ENCODE results near the gene COX19. TPM values are rescaled to one million over a fixed set of nuclear protein-coding genes. Genes with fewer than 3 reads are reported as not detected.

Gene COX19
- total RNA-seq, 2 donors from 2014 or later = 2.8 to 5.5 TPM

DNA sequence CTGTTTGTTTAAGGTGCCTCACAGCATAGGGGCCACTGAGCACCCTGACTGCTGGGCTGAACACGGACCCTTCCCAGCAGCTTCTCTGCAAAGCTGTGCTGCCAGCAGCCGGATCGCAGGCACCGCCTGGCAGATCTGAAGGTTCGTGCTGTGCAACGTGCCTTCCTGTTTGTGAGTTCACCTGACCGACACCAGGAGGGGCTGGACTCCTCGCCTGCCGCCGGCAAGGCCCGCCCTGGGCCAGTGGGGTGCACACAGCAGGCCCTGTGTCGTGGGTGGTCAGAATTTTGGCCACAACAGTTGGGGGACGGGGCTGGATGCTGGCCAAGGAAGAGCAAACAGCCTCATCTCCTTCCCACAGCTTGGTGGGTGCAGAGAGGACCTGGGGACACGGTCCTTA lies 20.2 kb upstream of the COX19 start:
- H3K36me3 ChIP-seq = peaks cover 5% of the 10 kb centered on the region
- no peaks in the 10 kb centered on the region for H3K9me3 ChIP-seq
- no peaks in the 10 kb centered on the region for H3K27me3 ChIP-seq
- no peak for TF ChIP-seq CTCF (IDR thresholded peaks at IDR 0.05)
- H3K4me1 ChIP-seq = peaks cover 0 to 10% of the 10 kb centered on the region in 2 donors
- no peak overlapping the region for H3K4me3 ChIP-seq
- DNase-seq (ENCODE audit: low spot score) = no peak
- no peak overlapping the region for H3K27ac ChIP-seq

GRCh38 chr7:994592-995308 lies 19.4 kb upstream of the COX19 start:
- peaks cover 0 to 10% of the 10 kb centered on the region in 2 donors for H3K4me1 ChIP-seq
- H3K9me3 ChIP-seq = no peaks in the 10 kb centered on the region
- no peak for TF ChIP-seq CTCF (IDR thresholded peaks at IDR 0.05)
- H3K27ac ChIP-seq = no peak overlapping the region
- no peak overlapping the region for H3K4me3 ChIP-seq
- H3K36me3 ChIP-seq = peaks cover 3% of the 10 kb centered on the region
- no peaks in the 10 kb centered on the region for H3K27me3 ChIP-seq
- no peak for DNase-seq (ENCODE audit: low spot score)

GRCh38 chr7:992709-993607 lies 17.6 kb upstream of the COX19 start:
- H3K4me1 ChIP-seq = peaks cover 0 to 19% of the 10 kb centered on the region in 2 donors
- no peak overlapping the region for H3K4me3 ChIP-seq
- no peaks in the 10 kb centered on the region for H3K9me3 ChIP-seq
- DNase-seq (ENCODE audit: low spot score) = peak; percentile 93
- H3K27ac ChIP-seq = no peak overlapping the region
- TF ChIP-seq CTCF (IDR thresholded peaks at IDR 0.05) = peak; percentile 99 to 100
- H3K36me3 ChIP-seq = no peaks in the 10 kb centered on the region
- no peaks in the 10 kb centered on the region for H3K27me3 ChIP-seq

- no peaks in the 10 kb centered on the region for H3K27me3 ChIP-seq
- no peak for DNase-seq (ENCODE audit: low spot score)
- H3K36me3 ChIP-seq = no peaks in the 10 kb centered on the region
- no peaks in the 10 kb centered on the region for H3K9me3 ChIP-seq
- H3K4me3 ChIP-seq = no peak overlapping the region
- H3K4me1 ChIP-seq = peaks cover 0 to 19% of the 10 kb centered on the region in 2 donors
- TF ChIP-seq CTCF (IDR thresholded peaks at IDR 0.05) = no peak
- no peak overlapping the region for H3K27ac ChIP-seq
Measured at GRCh38 chr7:991729-992656, 16.6 kb upstream of the COX19 start.

DNA sequence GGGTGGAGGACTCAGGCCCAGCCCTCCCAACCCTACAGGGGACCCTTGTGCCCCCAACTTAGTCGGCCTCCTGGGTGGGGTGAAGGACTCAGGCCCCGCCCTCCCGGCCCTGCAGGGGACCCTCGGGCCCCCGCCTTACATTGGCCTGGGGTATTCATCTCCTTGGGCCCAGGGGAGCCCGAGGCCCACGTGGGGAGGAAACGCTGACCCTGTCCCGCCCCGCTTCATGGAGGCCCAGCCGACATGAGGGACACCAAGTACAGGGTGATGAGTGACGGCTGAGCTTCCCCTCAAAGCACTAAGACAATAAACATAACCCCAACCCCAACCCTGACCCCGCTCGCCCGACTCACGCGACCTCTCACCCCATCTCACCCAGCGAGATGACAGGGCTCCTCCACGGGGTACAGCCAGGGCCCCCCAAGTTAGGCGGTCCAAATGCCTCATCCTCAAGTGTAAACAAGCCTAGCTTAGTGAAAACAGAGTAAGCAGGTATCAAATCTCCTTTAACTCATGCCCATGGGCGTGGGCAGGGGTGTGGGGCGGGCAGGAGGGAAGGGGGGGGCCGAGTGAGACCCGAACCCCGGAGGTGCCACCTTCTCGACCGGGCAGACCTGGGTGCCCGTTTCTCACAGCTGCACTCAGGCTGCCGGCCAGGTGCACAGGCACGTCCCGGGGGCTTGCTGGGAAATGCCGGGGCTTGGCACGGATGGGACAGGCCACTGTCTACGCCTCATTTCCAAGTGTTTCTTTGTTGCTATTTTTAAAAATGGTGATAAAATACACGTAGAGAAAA lies 15.8 kb upstream of the COX19 start:
- no peak for TF ChIP-seq CTCF (IDR thresholded peaks at IDR 0.05)
- DNase-seq (ENCODE audit: low spot score) = no peak
- Histone ChIP-seq H3K36me3 (no peaks in the 10 kb centered on the region), H3K27ac (no peak overlapping the region), H3K4me1 (peaks cover 0 to 24% of the 10 kb centered on the region in 2 donors), H3K27me3 (no peaks in the 10 kb centered on the region), H3K9me3 (no peaks in the 10 kb centered on the region), H3K4me3 (no peak overlapping the region)
